HG03060 (cell line): ENCODE results near the gene PDGFB.

Experiments used
- ATAC-seq: cut with Tn5 transposase; IDR thresholded peaks from one replicate; pipeline ENCODE4 v1.9.1; 2021; ENCODE audit warnings: low read depth, moderate number of reproducible peaks; ENCODE audit not compliant: unreplicated experiment

PDGFB gene

DNA sequence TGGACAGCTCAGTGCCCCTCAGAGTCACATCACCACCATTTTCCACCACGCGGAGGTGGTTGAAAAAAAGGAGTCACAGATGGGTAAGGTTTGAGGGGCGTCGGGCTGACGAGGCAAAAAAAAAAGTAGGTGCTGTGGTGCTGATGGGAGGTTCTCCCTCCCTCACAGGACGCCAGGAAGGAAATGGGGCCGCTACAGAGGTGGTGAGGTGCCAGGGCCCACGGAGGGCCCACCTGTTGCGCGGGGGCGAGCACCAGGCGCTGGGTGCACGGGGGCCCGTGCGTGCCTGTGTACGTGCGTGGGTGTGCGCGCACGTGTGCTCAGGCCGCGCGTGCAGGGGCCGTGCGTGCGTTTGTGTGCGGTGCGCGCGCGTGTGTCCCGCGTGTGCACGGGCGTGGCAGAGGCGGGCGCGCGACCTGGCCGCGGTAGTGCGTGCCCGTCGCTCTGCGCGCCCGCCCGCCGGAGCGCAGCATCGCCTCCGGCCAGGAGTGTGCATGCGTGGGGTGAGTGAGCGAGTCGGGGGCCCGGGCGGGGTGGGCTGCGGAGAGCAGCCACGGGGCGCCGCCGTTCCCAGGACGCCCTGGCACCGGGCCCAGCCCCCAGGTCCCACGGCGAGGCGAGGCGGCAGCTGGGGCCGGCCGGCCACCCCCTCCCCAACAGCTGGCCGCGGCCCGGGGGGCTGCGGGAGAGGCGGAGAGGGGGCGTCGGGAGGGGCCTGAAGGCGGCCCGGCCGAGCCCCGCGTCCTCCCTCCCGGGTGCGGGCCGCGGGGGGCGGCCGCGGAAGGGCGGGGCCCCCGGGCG, 2.8 kb downstream of the PDGFB start:
- ATAC-seq: no peak

DNA sequence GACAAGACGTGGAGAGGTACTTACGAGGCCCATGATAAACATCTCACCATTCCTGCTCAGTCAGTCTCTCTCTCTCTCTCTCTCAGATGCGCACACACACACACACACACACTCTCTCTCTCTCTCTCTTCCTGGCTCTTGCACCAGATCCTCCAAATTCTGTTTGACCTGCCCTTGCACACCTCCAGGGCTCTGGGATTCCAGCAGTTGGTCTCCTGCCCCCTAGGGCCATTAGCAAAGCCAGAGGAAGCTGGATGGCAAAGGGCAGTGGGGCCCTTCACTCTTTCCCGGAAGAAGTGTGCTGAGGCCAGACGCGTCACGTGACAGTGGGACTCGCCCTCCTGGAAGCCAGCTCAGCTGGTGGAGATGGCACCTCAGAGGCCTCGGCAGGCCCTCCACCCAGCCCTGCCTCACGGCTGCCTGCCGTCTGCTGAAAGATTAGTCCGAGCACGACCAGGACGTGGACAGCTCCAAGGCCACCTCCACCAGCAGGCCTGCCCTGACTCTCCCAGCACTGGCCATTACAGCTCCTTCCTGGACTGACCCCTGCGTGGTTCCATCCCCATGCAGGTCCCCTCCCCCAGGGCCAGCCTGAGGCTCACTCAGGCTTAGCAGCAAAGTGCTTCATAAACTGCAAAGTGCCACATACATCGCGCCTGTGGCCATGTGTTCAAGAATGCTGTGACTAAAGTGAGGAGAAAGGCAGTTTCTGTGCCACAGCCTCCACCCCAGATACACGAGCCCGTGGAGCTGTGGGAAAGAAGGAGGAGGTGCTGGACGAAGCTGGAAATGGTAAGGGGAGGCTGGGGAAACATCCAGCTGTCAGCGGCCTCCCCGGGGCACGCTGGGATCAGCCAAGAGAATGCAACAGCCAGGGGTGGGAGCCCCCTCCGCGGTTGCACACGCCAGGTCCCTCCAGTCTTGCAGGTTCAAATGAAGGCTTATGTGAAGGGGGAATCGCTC, 3.7 kb downstream of the PDGFB start:
- no peak for ATAC-seq

DNA sequence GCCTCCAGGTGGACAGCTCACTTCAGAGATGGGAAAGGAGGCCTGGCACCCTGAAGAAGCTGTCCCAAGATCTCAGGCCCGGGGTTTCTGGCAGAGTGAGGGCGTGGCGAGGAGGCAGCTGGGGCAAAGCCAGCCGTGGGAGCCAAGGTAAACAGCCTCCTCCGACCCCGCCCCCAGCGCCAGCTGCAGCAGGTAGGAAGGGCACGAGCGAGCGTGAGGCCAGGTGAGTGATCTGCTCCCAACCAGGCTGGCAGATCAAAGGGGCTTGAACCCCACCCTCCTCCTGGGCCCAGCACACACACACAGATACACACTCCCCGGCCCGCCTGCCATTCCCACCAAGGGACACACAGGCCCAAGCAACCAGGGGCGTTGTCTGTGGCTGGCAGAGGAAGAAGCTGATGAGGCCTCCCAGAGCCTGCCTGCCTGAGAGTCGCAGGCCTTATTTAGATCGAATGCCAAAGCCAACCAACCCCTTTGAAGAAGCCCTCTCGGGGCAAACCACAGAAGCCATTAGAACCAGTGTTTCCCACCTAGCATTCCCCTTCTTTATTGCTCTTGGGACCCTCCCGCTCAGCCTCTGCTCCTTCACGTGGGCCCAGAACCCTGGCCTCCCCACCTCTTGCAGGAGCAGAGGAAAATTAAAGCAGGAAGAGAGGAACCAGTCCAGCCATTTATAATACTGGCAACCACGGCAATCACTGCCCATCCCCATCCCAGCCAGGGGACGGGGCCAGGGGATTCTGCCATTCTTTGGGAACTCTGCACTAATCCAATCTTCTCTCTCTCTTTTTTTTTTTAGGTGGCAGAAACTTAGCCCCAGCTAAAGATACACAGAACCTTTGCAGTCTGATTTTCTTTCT, 5.0 kb downstream of the PDGFB start:
- no peak for ATAC-seq

DNA sequence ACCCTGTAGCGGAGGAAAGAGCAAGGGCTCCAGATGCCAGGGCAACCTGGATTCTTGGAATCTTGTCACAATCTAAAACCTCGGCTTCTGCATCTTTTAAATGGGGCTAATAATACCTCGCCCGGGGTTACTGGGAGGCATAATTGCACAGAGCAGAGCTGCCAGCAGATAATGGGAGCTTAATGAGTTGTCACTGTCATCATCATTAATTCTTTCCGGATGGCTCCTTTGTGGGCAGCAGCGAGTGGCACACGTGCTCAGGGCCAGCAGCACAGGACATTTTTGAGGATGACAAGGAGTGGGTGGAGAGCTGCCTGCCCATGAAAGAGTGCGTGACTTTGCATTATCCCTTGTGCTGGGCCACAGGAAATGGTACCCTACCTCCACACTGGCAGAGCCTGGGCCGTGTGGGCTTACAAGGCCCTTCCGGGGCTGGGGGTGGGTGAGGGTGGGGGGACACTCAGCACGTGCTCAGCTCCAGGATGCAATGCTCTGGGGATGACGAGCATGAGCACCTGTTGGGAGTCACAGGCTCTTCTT, 5.7 kb downstream of the PDGFB start:
- ATAC-seq: no peak

DNA sequence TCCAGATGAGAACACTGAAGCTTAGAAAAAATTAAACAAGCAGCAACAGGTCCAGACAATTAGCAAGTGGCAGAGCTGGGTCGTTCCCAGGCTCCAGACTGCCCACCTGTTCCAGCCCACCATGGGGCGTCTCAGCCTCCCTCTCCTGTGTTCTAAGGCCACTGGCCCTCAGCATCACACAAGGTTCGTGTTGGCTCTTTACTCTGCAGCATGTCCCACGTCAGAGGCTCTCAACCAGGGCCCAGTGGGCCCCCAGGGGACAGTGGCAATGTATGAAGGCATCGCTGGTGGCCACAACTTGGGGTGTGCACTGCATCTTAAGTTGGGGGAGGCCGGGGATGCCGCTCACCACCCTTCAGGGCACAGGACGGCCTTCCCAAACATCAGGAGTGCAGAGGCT, 6.2 kb downstream of the PDGFB start:
- no peak for ATAC-seq

DNA sequence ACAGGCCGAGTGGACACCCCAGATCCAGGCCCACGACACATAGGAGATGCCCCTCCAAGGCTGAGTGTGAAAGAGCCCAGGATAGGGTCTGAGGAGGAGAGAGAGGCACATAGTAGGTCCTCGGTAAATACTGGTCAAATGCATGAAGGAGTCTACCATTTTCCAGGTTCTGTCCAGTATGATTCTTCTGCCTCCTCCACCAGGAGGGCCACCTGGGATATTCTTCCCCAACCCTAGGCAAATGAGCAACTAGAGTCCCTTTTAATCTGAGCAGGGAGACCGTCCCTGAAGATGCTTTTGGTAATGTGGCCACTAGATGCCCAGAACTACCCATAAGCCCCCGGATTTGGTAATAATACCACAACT, 6.7 kb downstream of the PDGFB start:
- ATAC-seq: no peak

DNA sequence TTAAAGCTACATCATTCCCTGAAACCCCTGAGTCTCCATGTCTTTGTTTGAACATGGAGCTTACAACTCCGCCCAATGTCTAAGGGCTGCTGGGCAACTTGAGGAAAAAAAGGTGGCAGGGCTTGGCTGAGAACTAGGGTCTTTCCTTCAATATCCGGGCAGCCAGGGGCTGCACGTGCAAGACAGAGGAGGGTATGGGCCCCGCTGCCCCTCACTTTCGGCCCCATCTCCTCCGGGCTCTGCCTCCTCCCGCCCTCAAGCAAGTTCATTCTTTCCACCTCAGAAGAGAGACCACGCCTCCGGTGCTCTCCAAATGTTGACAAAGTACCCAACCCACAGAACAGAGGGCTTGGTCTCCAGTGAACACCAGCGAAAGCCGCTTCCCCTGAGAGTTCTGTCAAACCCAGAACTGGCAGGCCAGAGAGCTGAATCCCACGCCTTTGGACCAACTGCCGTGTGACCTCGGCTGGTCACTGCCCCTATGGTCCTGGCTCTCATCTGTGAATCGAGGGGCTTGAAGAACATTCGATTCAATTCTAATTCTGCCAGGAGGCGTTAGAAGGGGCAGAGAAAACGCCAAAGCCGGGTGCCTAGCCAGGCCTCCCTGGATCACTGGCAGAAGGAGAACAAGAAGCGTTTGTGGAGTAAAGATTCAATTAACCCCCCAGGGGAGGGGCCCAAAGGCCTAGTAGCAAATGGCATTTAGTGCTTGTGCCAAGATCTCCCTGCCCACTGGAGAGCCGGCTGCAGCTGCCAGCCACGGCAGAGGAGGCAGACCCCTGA, 7.3 kb downstream of the PDGFB start:
- ATAC-seq: no peak

DNA sequence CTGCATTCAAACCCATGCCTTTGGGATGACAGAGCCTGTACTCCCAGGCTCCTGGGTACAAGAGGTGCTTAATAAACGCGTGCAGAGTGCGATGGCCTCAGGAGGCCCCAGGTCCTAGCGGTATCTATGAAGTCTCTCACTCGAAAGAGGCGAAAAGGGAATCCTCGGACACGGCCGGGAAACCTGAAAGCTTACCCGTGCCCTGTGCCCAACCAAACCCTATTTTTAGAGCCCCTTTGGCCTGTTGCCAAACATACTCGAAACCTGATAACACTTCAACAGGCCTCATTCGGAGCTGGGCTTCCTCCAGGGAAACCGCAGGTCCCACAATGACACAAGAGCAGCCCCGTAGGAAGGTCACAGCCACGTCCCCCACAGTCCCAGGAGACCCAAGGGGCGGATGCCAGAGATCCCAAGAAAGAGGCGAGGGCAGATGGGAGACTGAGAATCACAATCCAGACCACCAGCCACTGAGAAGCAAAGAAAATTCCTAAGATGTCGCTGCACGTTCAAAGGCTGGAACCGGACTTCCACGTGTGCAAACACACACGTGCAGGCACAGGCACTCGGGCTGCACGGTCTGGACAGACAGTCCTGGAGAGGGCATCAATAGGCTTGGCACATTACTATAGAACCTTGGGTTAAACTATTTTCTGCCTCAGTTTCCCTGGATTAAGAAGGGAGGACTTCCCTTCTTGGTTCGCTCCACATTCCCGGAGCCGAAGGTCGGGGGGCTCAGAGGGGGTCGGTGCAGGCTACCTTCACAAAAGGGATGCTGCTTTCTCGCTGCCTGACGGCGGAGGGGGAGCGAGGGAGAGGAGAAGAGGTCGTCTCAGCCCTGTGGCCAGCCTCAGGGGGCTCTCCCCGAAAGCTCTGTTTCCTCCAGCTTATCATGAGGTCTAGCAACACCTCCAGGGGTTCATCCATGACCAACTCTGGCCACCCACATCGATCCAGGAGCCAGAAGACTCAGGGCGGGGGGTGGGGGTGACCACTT, 8.2 kb downstream of the PDGFB start:
- ATAC-seq: no peak

DNA sequence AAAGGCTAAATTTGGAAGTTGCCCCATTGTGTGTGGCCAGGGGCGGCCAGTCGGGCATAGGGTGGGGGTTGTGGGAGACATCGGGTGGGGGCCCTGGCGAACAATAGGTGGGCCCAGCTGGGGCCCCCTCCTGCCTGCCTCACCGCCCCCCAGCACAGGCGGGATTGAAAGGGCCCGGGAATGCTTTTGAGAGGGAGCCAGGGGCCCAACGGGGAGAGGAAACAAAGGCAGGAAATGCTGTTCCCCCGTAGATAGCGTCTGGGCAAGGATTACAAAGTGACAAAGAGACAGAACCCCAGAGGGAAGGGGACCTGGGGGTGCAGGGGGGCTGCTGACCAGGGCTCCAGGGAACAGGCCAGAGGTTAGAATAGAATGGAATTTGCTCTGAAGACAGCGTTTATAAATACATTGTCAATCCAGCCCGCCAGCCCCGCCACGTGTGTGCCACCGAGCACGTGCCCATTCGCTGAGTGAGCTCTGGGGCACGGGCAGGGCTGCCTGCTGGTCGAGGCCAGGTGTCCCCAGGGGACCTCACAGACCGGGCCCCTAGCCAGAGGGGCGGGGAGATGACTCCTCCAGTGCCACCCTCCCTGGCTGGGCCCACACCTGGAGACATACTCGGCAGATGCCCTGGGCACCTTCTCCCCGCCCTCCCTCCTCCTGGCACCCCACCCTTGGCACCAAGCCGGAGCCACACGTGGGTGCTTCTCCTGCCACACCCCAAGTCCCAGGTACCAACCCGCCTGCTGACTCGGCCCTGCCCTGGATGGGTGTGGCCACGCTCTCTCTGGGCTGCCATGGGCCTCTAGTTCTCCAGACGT, 9.7 kb downstream of the PDGFB start:
- no peak for ATAC-seq

DNA sequence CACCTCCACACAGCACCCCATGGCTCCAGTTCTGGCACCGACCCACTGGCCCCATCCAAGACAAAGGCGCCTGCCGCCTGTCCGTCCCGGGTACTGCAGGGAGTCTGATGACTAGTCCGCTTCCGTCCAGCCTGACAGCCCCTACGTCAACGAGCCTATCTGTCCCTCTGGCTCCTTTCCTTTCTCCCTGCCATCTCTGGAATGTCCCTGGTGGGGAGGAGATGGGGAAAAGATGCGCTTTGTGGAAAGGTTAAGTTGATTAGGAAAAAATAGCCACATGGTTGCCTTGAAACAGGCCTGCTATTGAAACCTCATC, 10.4 kb downstream of the PDGFB start:
- ATAC-seq: no peak

DNA sequence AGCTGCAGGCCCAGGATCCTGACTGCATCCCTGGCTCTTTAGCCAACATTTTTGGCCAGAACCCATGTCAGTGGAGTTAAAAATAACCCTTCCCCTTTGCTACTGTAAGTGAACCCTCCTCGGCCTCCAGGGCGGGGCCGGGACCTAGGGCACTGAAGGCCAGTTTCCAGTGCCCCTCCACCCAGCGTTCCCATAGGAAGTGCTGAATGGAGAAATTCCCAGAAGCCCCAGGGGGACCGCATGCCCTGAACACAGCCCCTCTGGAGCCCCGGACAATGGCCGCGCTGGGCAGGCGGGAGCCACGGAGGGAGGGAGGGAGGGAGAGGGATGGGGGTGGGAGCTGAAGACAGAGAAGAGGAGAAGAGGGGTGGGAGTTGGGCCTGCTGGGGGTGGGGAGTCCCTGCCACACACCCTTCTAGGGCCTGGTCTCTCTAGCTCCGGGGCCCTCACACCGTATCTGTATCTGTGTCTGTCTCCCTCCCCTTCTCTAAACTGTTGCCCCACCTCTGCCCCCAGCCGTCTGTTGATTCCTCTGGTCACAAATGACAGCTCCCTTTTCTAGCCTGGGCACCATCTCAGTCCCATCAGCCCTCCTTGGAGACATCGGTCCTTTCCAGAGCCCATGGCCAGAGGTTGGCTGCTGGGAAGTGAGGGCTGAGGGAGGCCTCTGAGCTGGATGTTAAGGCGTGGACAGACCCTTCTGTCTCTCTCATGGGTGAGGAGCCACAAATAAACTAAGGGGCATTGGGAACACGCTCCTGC, 10.9 kb downstream of the PDGFB start:
- ATAC-seq: no peak

DNA sequence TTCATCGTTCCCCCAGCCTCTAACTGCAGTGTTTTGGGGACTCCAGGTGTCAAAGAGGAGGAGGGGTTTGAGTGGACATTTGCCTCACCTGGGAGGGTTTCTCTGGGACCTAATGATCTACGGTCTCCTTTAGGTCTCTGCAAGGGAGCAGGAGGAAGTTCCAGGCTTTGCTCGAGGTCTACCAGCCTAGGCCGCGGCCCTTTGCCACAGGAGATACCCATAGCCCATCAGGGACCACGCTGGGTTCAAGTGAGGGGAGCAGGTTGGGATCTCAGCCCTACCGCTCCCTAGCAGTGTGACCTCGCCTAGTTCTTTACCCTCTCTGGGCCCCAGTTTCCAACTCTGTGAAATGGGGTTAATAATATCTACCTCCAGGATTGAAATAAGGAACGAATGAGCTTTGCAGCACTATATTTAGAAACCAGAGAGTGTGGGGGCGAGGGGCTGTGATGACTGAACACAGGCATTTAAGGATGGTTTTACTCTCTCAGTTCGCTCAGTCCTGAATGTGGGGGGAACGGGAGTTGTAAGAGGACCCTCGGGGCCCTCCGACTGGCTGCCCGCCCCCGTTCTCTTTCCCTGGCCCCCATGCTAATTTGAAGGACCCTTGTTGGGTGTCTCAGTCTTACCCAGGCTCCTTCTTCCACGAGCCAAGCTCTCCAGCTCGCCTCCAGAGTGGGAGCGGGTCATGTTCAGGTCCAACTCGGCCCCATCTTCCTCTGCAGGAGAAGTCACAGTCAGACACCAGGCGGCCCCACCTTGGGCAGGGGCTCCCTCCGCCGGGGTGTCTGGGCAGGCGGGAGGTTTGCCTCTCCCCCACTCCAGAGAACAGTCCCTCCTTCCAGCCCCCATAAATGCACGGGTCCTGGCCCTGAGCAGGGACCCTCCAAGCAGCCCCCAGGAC, 11.7 kb downstream of the PDGFB start:
- no peak for ATAC-seq

DNA sequence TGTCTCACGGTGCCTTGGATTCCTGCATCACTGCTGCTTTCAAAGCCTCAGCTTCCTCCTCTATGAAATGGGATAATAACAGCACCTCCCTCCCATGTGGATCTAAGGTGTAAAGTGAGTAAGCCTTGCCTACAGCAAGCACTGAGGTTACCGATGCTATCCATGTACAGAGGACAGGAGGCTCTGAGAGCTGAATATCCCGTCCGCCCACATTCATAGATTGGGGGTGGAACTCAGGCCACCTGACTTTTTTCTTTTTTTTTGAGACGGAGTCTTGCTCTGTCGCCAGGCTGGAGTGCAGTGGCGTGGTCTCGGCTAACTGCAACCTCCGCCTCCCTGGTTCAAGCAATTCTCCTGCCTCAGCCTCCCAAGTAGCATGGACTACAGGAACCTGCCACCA, 12.5 kb downstream of the PDGFB start:
- no peak for ATAC-seq

DNA sequence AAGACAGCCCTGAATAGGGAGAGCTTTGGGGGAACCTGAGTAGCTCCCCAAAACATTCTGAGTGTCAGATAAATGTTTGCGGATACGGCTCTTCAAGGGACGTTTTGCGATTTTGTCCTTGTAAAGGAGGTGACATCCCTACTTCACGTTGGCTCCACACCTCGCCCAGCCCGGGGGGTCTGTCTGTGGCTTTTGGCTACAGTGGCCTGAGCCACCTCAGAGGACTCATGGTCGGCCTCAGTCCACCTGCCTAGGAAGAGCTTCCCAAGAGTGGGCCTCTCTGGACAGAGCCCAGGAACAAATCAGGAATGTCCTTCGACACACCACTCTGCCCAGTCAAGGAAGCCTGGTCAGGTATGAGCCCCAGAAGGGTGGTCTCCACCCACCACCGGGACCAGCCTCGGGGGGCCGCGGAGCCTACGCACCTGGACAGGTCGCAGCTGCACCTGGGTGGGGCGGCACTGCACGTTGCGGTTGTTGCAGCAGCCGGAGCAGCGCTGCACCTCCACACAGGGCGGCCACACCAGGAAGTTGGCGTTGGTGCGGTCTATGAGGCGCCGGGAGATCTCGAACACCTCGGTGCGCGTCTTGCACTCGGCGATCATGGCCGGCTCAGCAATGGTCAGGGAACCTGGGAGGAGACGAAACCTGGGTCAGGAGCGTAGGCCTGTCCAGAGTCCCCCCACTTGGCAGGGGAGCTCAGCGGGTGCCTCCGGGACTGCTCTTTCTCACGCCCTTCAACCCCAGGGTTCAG, 13.4 kb downstream of the PDGFB start:
- ATAC-seq: no peak
